Mesenchymal stem cell (in vitro differentiated cells and primary cell): Measurements from ENCODE around the gene CHD8.

Source experiments
- DNase-seq: peaks from one replicate; pipeline ENCODE4 v3.0.0-alpha.2; 2013
- H2AFZ ChIP-seq: one replicate; pipeline ENCODE4 v1.6.1; 2013; ENCODE audit warnings: low read depth, mild to moderate bottlenecking, control low read depth, inconsistent platforms, low read length, moderate library complexity
- H2AK5ac ChIP-seq: 2 replicates; pipeline ENCODE4 v1.6.1; 2013; ENCODE audit warnings: low read length, moderate library complexity, mild to moderate bottlenecking, inconsistent platforms; ENCODE audit not compliant: severe bottlenecking
- H2BK120ac ChIP-seq: one replicate; pipeline ENCODE4 v1.6.1; 2013; ENCODE audit warnings: low read depth, mild to moderate bottlenecking, inconsistent platforms, low read length, moderate library complexity
- H2BK12ac ChIP-seq, 2 experiments: one replicate each; pipeline ENCODE4 v1.6.1; 2013; ENCODE audit warnings: inconsistent platforms in 2 of 2, low read length in 2 of 2, mild to moderate bottlenecking in 2 of 2, moderate library complexity in 2 of 2, control low read depth in 1 of 2
- H2BK15ac ChIP-seq: one replicate; pipeline ENCODE4 v1.6.1; 2013; ENCODE audit warnings: mild to moderate bottlenecking, low read depth, inconsistent platforms; ENCODE audit not compliant: poor library complexity, severe bottlenecking
- H2BK5ac ChIP-seq: 2 replicates; pipeline ENCODE4 v1.6.1; 2013; ENCODE audit warnings: low read depth, mild to moderate bottlenecking, low read length, control low read depth, inconsistent platforms; ENCODE audit not compliant: poor library complexity, severe bottlenecking
- H3K14ac ChIP-seq, 2 experiments: one replicate each; pipeline ENCODE4 v1.6.1; 2013; ENCODE audit warnings: inconsistent platforms in 2 of 2, low read length in 2 of 2, control low read depth in 1 of 2, mild to moderate bottlenecking in 1 of 2, moderate library complexity in 1 of 2
- H3K18ac ChIP-seq, 2 experiments: one replicate each; pipeline ENCODE4 v1.6.1; 2013; ENCODE audit warnings: inconsistent platforms in 2 of 2, low read length in 2 of 2, control low read depth in 1 of 2, low read depth in 1 of 2, mild to moderate bottlenecking in 1 of 2
- H3K23ac ChIP-seq, 2 experiments: one replicate each; pipeline ENCODE4 v1.6.1; 2013; ENCODE audit warnings: inconsistent platforms in 2 of 2, low read length in 2 of 2, mild to moderate bottlenecking in 2 of 2, moderate library complexity in 2 of 2, control low read depth in 1 of 2
- H3K27ac ChIP-seq: 2 replicates; pipeline ENCODE4 v1.5.1; 2013; ENCODE audit warnings: mild to moderate bottlenecking, moderate library complexity, low read length, control low read depth, inconsistent platforms; ENCODE audit not compliant: poor library complexity, severe bottlenecking
- H3K27me3 ChIP-seq, 2 experiments: 2 replicates each; pipeline versions ENCODE4 v1.6.1 to v1.7.0; 2013; ENCODE audit warnings: low read length in 2 of 2, mild to moderate bottlenecking in 2 of 2, moderate library complexity in 2 of 2, control low read depth in 1 of 2, inconsistent platforms in 1 of 2; ENCODE audit not compliant: control insufficient read depth in 1 of 2, insufficient read depth in 1 of 2
- H3K36me3 ChIP-seq, 2 experiments: 2 replicates each; pipeline versions ENCODE4 v1.6.1 to v1.7.0; 2013; ENCODE audit warnings: low read length in 2 of 2, control low read depth in 1 of 2, inconsistent platforms in 1 of 2, low read depth in 1 of 2, mild to moderate bottlenecking in 1 of 2; ENCODE audit not compliant: insufficient read depth in 2 of 2, control insufficient read depth in 1 of 2
- H3K4ac ChIP-seq, 2 experiments: one replicate each; pipeline ENCODE4 v1.6.1; 2013; ENCODE audit warnings: inconsistent platforms in 2 of 2, low read length in 2 of 2, mild to moderate bottlenecking in 2 of 2, moderate library complexity in 2 of 2, control low read depth in 1 of 2, low read depth in 1 of 2
- H3K4me1 ChIP-seq: 2 replicates; pipeline ENCODE4 v1.6.1; 2013; ENCODE audit warnings: low read depth, low read length, control low read depth; ENCODE audit not compliant: control insufficient read depth, insufficient read depth
- H3K4me2 ChIP-seq: 2 replicates; pipeline ENCODE4 v1.6.1; 2013; ENCODE audit warnings: low read length, mild to moderate bottlenecking, inconsistent platforms; ENCODE audit not compliant: poor library complexity, severe bottlenecking
- H3K4me3 ChIP-seq, 2 experiments: 2 replicates each; pipeline versions ENCODE4 v1.5.1 to v1.7.0; 2013; ENCODE audit warnings: low read length in 2 of 2, mild to moderate bottlenecking in 2 of 2, control low read depth in 1 of 2, low read depth in 1 of 2; ENCODE audit not compliant: insufficient read depth in 1 of 2
- H3K79me1 ChIP-seq: replicated peaks from 2 replicates; pipeline ENCODE4 v1.6.1; 2013; ENCODE audit warnings: mild to moderate bottlenecking, control low read depth, low read length, inconsistent platforms; ENCODE audit not compliant: poor library complexity, severe bottlenecking
- H3K9ac ChIP-seq: 2 replicates; pipeline ENCODE4 v1.7.0; 2013; ENCODE audit warnings: mild to moderate bottlenecking, low read length, moderate library complexity
- H3K9me3 ChIP-seq: 2 replicates; pipeline ENCODE4 v1.7.0; 2013; ENCODE audit warnings: mild to moderate bottlenecking, low read length; ENCODE audit not compliant: control insufficient read depth
- H4K8ac ChIP-seq: one replicate; pipeline ENCODE4 v1.6.1; 2013; ENCODE audit warnings: inconsistent platforms, mild to moderate bottlenecking, low read length, moderate library complexity
- H4K91ac ChIP-seq: one replicate; pipeline ENCODE4 v1.6.1; 2013; ENCODE audit warnings: mild to moderate bottlenecking, low read length, inconsistent platforms
- WGBS: methylation state at CpG from one replicate; pipeline ENCODE4 v1.1.7; 2013; ENCODE audit warnings: mixed read lengths; 5-methylcytosine and 5-hydroxymethylcytosine counted together

The CHD8 gene

DNA sequence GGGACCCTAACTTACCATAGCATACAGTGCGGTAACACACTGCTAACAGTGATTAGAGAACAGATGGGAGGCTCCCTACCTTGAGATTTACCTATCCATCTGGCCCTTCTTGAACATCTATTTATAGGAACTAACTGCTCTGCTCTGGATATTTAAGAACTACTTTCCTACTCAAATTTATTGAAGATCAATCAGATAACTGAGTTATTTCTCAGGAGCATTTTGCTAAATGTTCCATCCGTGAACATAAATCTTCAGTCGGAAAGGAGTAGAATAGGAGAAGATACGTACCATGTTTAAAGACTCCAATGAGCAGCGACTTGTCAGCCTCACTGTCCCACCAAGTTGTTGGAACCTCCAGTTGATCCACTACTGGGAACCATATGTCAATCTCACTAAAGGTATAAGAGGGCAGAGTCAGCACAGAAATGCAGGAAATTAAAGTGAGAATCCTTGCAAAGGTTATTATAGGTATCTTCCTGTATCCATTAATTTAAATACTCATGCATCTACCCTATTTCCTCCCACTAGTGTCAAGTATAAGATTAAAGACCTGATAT is 56.5 kb downstream of the CHD8 start:
- Histone ChIP-seq H3K4me3 (no peak overlapping the region), H3K27me3 (no peaks in the 10 kb centered on the region), H3K23ac (no peak overlapping the region), H3K18ac (no peak overlapping the region), H2BK120ac (no peak overlapping the region), H3K79me1 (peaks cover 27% of the 10 kb centered on the region), H3K14ac (no peak overlapping the region), H3K4me2 (no peak overlapping the region), H4K91ac (no peak overlapping the region), H2BK12ac (no peak overlapping the region), H3K9me3 (no peaks in the 10 kb centered on the region), H3K36me3 (peaks cover 40 to 95% of the 10 kb centered on the region in 2 experiments), H2AK5ac (no peak overlapping the region), H2BK5ac (no peak overlapping the region), H2AFZ (no peak overlapping the region), H3K4ac (no peak overlapping the region), H4K8ac (no peak overlapping the region), H3K9ac (no peak overlapping the region), H2BK15ac (no peak overlapping the region), H3K4me1 (no peaks in the 10 kb centered on the region), H3K27ac (no peak overlapping the region)
- WGBS: 98% methylated on average over 5 of the region's 5 CpGs
- DNase-seq: no peak

DNA sequence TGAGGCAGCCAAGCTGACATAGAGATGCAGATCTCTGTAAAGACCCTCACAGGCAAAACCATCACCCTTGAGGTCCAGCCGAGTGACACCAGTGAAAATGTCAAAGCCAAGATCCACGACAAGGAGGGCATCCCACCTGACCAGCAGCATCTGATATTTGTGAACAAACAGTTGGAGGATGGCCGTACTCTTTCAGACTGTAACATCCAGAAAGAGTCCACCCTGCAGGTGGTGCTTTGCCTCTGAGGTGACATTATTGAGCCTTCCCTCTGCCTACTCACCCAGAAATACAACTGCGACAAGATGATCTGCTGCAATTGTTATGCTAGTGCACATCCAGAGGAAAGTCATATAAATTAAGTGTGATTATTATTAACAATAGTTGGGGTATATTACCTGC is 57.0 kb downstream of the CHD8 start:
- Histone ChIP-seq H3K14ac (no peak overlapping the region), H3K9me3 (no peaks in the 10 kb centered on the region), H3K9ac (no peak overlapping the region), H3K4ac (no peak overlapping the region), H2BK12ac (no peak overlapping the region), H3K4me3 (no peak overlapping the region), H3K4me2 (no peak overlapping the region), H2BK120ac (no peak overlapping the region), H2BK5ac (no peak overlapping the region), H3K4me1 (no peaks in the 10 kb centered on the region), H4K8ac (no peak overlapping the region), H4K91ac (no peak overlapping the region), H3K36me3 (peaks cover 43 to 97% of the 10 kb centered on the region in 2 experiments), H2AK5ac (no peak overlapping the region), H3K27ac (no peak overlapping the region), H3K79me1 (peaks cover 30% of the 10 kb centered on the region), H3K23ac (no peak overlapping the region), H3K18ac (no peak overlapping the region), H3K27me3 (no peaks in the 10 kb centered on the region), H2BK15ac (no peak overlapping the region), H2AFZ (no peak overlapping the region)
- no peak for DNase-seq
- 99% methylated on average over 4 of the region's 4 CpGs for WGBS

DNA sequence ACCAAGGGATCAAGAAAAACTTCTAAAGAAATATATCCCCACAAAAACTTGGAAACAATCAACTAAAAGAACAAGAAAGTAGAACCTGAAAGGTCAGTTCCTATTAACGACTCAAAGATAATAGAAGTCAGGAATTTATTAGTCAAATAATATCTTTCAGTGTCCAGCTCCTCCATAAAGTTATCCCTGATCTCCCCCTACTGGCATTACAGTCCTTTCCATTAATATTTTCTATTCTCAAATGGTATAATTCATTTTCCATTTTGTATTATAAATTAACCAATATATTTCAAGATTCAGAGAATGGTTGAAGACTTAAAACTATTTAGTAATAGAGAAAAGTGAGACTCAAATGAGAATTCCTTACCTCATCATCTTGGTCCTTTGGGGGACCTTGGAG is 60.5 kb downstream of the CHD8 start:
- no peak overlapping the region for H3K14ac ChIP-seq
- no peak for DNase-seq
- H3K9ac ChIP-seq: no peak overlapping the region
- no CpG with 5 or more reads among the region's 1 CpG for WGBS
- H2AFZ ChIP-seq: no peak overlapping the region
- H2BK5ac ChIP-seq: no peak overlapping the region
- H3K27me3 ChIP-seq: no peaks in the 10 kb centered on the region
- H3K4ac ChIP-seq: no peak overlapping the region
- H2AK5ac ChIP-seq: no peak overlapping the region
- H3K4me1 ChIP-seq: no peaks in the 10 kb centered on the region
- H3K18ac ChIP-seq: no peak overlapping the region
- H4K8ac ChIP-seq: no peak overlapping the region
- no peak overlapping the region for H3K23ac ChIP-seq
- H3K27ac ChIP-seq: no peak overlapping the region
- H2BK12ac ChIP-seq: no peak overlapping the region
- H4K91ac ChIP-seq: no peak overlapping the region
- no peak overlapping the region for H2BK120ac ChIP-seq
- no peak overlapping the region for H3K4me3 ChIP-seq
- H3K79me1 ChIP-seq: peaks cover 27% of the 10 kb centered on the region
- H2BK15ac ChIP-seq: no peak overlapping the region
- H3K36me3 ChIP-seq: peaks cover 43 to 97% of the 10 kb centered on the region in 2 experiments
- H3K9me3 ChIP-seq: no peaks in the 10 kb centered on the region
- no peak overlapping the region for H3K4me2 ChIP-seq

DNA sequence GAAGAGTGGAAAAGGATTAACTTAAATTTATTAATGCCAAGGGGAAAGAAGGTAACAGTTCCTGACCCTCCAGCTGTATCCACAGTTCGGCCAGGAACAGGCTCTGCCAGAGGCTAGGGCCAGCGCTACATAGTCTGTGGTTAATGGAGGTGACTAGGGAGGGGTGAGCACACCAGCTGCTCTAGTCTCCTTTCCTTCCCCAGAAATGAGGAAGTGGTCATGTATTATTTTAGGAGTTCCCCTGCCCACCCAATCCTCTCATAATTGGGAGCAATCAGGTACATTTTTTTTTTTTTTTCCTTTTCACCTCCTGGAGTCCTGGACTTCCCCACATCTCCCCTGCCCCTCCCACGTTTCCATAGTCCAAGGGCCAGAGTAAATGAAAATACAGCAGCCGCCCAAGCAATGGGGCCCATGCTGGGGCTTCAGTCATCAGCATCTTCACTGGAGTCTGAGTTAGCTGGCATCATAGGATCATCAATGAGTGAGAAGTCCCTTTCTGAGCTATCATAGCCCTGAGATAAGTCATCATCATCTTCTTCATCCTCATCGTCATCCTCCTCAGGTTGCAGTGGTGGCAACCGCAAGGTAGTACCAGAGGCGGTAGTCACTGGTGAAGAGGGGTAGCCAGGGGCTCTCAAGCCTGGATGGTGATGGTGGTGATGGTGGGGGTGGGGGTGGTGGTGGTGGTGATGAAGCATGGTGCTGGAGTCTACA is 70.6 kb downstream of the CHD8 start:
- Histone ChIP-seq H3K4me3 (no peak overlapping the region), H3K14ac (no peak overlapping the region), H4K91ac (no peak overlapping the region), H3K18ac (no peak overlapping the region), H2BK5ac (no peak overlapping the region), H3K9me3 (no peaks in the 10 kb centered on the region), H2BK12ac (no peak overlapping the region), H3K9ac (peak overlapping the region; percentile 99), H4K8ac (no peak overlapping the region), H2AK5ac (no peak overlapping the region), H3K4ac (peak overlapping the region in 1 of 2 experiments; percentile 38), H3K36me3 (peaks cover 28 to 43% of the 10 kb centered on the region in 2 experiments), H3K27ac (peak overlapping the region; percentile 23), H3K79me1 (peaks cover 9% of the 10 kb centered on the region), H2BK120ac (no peak overlapping the region), H3K4me1 (peaks cover 5% of the 10 kb centered on the region), H3K4me2 (no peak overlapping the region), H3K23ac (no peak overlapping the region), H2BK15ac (no peak overlapping the region), H2AFZ (no peak overlapping the region), H3K27me3 (no peaks in the 10 kb centered on the region)
- WGBS: 97% methylated on average over 7 of the region's 7 CpGs
- no peak for DNase-seq
